GM12878 (cell line): ENCODE measurements around the gene ATP6V1G1. TPM values are rescaled to one million over a fixed set of nuclear protein-coding genes. Genes with fewer than 3 reads are reported as not detected.

ENCODE experiments used
- ATAC-seq: fragments of 200-7000 bp; cut with Tn5 transposase; 3 replicates; pipeline ENCODE4 v1.9.1; 2020; ENCODE audit warnings: mild to moderate bottlenecking, moderate library complexity
- BruUV-seq: library from RNA; stranded (reverse); fragments of 400-500 nt; replicated peaks from 2 replicates; lab custom pipeline; 2021; lab: Mats Ljungman, UMichigan
- CTCF ChIA-PET: fragments of 300-600 bp; sonication (Branson Sonifier 250); formaldehyde crosslinking; extraction: SDS; loops from one replicate; lab custom pipeline; 2021; ENCODE audit warnings: inconsistent platforms; lab: Yijun Ruan, JAX
- POLR2A ChIA-PET: fragments of 350-600 bp; formaldehyde crosslinking; extraction: SDS; loops from one replicate; lab custom pipeline; 2021; ENCODE audit warnings: inconsistent platforms; lab: Charles Lee
- RAD21 ChIA-PET: fragments of 300-600 bp; sonication (Branson Sonifier 250); formaldehyde crosslinking; loops from one replicate; lab custom pipeline; 2023; ENCODE audit warnings: antibody characterized with exemption; ENCODE audit not compliant: unreplicated experiment; lab: Charles Lee
- SMC1A ChIA-PET: fragments of 300-600 bp; sonication (Branson Sonifier 250); formaldehyde crosslinking; loops from one replicate; lab custom pipeline; 2023; ENCODE audit not compliant: unreplicated experiment, uncharacterized antibody; lab: Charles Lee
- DNase-seq: peaks from one replicate; pipeline ENCODE4 v3.0.0-alpha.2; 2011; ENCODE audit warnings: low read depth, low spot score
- FAIRE-seq: peaks from 3 replicates; lab custom pipeline; 2011; peaks lifted over from hg19 to GRCh38; lab: Jason Lieb, UNC
- H2AFZ ChIP-seq: 2 replicates; pipeline ENCODE4 v1.6.0; 2011; ENCODE audit warnings: low read depth, low read length, control low read depth; ENCODE audit not compliant: control insufficient read depth
- H3K27ac ChIP-seq: 2 replicates; pipeline ENCODE4 v1.5.1; 2011; ENCODE audit warnings: control low read depth; ENCODE audit not compliant: control insufficient read depth, insufficient read depth
- H3K27me3 ChIP-seq, 2 experiments: replicated peaks in 1 of 2; 2 replicates each; pipeline versions ENCODE4 v1.6.0 to v1.6.1; 2011; ENCODE audit warnings: low read length in 1 of 2; ENCODE audit not compliant: control insufficient read depth in 2 of 2, insufficient read depth in 2 of 2
- H3K36me3 ChIP-seq, 2 experiments: 2 replicates each; pipeline ENCODE4 v1.5.1; 2011; ENCODE audit warnings: low read length in 1 of 2; ENCODE audit not compliant: control insufficient read depth in 2 of 2, insufficient read depth in 2 of 2
- H3K4me1 ChIP-seq: 2 replicates; pipeline ENCODE4 v1.6.1; 2011; ENCODE audit warnings: mild to moderate bottlenecking, low read length, moderate library complexity, mixed read lengths; ENCODE audit not compliant: control insufficient read depth, insufficient read depth
- H3K4me2 ChIP-seq: 2 replicates; pipeline ENCODE4 v1.6.0; 2011; ENCODE audit warnings: control low read depth; ENCODE audit not compliant: control insufficient read depth, insufficient read depth
- H3K4me3 ChIP-seq: fragments of 200-600 bp; sonication (generic); 2 replicates; pipeline ENCODE4 v1.5.1; 2016
- H3K79me2 ChIP-seq: 2 replicates; pipeline ENCODE4 v1.6.0; 2011; ENCODE audit warnings: low read length; ENCODE audit not compliant: control insufficient read depth, insufficient read depth
- H3K9ac ChIP-seq: 2 replicates; pipeline ENCODE4 v1.8.0; 2011; ENCODE audit warnings: low read length, control low read depth, mixed read lengths; ENCODE audit not compliant: control insufficient read depth, insufficient read depth
- H3K9me3 ChIP-seq: replicated peaks from 3 replicates; pipeline ENCODE4 v1.5.1; 2011; ENCODE audit warnings: mild to moderate bottlenecking, low read length; ENCODE audit not compliant: control insufficient read depth, insufficient read depth
- H4K20me1 ChIP-seq: 2 replicates; pipeline ENCODE4 v1.6.0; 2011; ENCODE audit not compliant: control insufficient read depth, insufficient read depth
- BMI1 ChIP-seq: fragments of 450-650 bp; IDR thresholded peaks from 2 replicates; pipeline ENCODE4 v1.6.1; 2016; ENCODE audit warnings: mild to moderate bottlenecking, moderate library complexity, borderline replicate concordance
- CHD4 ChIP-seq: fragments of 200-600 bp; sonication (generic); IDR thresholded peaks from 2 replicates; pipeline ENCODE4 v1.6.1; 2016; ENCODE audit warnings: mild to moderate bottlenecking
- HDGF ChIP-seq: fragments of 450-650 bp; IDR thresholded peaks from 2 replicates; pipeline ENCODE4 v1.6.1; 2016; ENCODE audit warnings: antibody characterized with exemption
- IKZF1 ChIP-seq: fragments of 450-650 bp; conservative IDR thresholded peaks from 2 replicates; pipeline ENCODE4 v1.6.1; 2017; ENCODE audit warnings: antibody characterized with exemption, mild to moderate bottlenecking
- POLR2AphosphoS2 ChIP-seq: IDR thresholded peaks from 2 replicates; pipeline ENCODE4 v1.6.1; 2011; ENCODE audit warnings: low read depth, mild to moderate bottlenecking, low read length, improper control_type of control experiment, moderate library complexity
- RFX5 ChIP-seq: IDR thresholded peaks from 2 replicates; pipeline ENCODE4 v1.6.1; 2011; ENCODE audit warnings: low read depth, low read length, improper control_type of control experiment
- SIX5 ChIP-seq: IDR thresholded peaks from 2 replicates; pipeline ENCODE4 v1.6.1; 2011; ENCODE audit warnings: mild to moderate bottlenecking, low read depth, low read length, moderate library complexity; ENCODE audit not compliant: severe bottlenecking
- TCF12 ChIP-seq: IDR thresholded peaks from 2 replicates; pipeline ENCODE4 v1.6.1; 2011; ENCODE audit warnings: low read depth, mild to moderate bottlenecking, low read length
- WRNIP1 ChIP-seq: IDR thresholded peaks from 2 replicates; pipeline ENCODE4 v1.6.1; 2011; ENCODE audit warnings: low read depth, low read length, improper control_type of control experiment, borderline replicate concordance
- YY1 ChIP-seq: IDR thresholded peaks from 2 replicates; pipeline ENCODE4 v1.6.1; 2011; ENCODE audit warnings: low read depth, mild to moderate bottlenecking, low read length
- ZBED1 ChIP-seq: IDR thresholded peaks from 2 replicates; pipeline ENCODE4 v1.6.1; 2016; ENCODE audit warnings: borderline replicate concordance
- WGBS: methylation state at CpG from one replicate; pipeline ENCODE4 v1.1.6; 2016; ENCODE audit warnings: low lambda C conversion rate; ENCODE audit not compliant: insufficient replicate concordance, insufficient coverage; ENCODE audit errors: missing lambda C conversion rate; 5-methylcytosine and 5-hydroxymethylcytosine counted together
- in situ Hi-C: fragments of 300-500 bp; cut with MboI; formaldehyde crosslinking; loops from 9 replicates; pipeline ENCODE4 v1.14.3; 2018; ENCODE audit warnings: mixed read lengths
- intact Hi-C: fragments of 100-400 bp; cut with micrococcal nuclease; formaldehyde crosslinking; loops from one replicate; pipeline ENCODE4 v1.14.2; 2022; ENCODE audit not compliant: unreplicated experiment
- polyA plus RNA-seq, 11 experiments: library from polyadenylated mRNA; depleted of rRNA in 4 of 11; unstranded in 6 of 11; stranded (reverse) in 5 of 11; fragments of >200 nt; fragmentation: Nextera tagmentation in 4 of 11; fragmentation: Illumina TruSeq in 1 of 11; extraction: Ambion mirVana in 4 of 11; extraction: Trizol in 1 of 11; gene quantifications; 1 replicate in 1 of 11; 2 replicates in 10 of 11; pipeline versions ENCODE4 v1.2.1 to v1.2.3, GENCODE V29; 2011 to 2016; ENCODE audit warnings: inconsistent platforms in 2 of 11, missing spikeins in 2 of 11, low read depth in 1 of 11
- total RNA-seq, 4 experiments: library from RNA; depleted of rRNA in 3 of 4; stranded (reverse); fragments of >200 nt in 3 of 4; fragmentation: Illumina TruSeq in 1 of 4; extraction: Trizol in 1 of 4; gene quantifications; 2 replicates each; pipeline versions ENCODE4 v1.2.1 to v1.2.3, GENCODE V29; 2013 to 2021

Gene ATP6V1G1
- total and polyA plus RNA-seq, 10 of the 15 experiments (the other 5 are each of a cell fraction or from before 2014, with no cell fraction given), result 34.2 to 204 (median 82.5) TPM

GRCh38 chr9:114583371-114584155, 4.0 kb upstream of the ATP6V1G1 start (continued):
- TF ChIP-seq IKZF1 (no peak), POLR2AphosphoS2 (no peak), CHD4 (no peak)

GRCh38 chr9:114588210-114588609, 641 bp downstream of the ATP6V1G1 start:
- ChIA-PET CTCF (interaction anchor here (0.5 to 7.4 kb wide), 10 partner anchors 11 to 320 kb away, joined by 3 to 277 read pairs (median 6); no protein-coding TSS in a partner anchor), SMC1A (interaction anchor here (0.7 to 5.8 kb wide), 13 partner anchors 8 to 182 kb away, joined by 3 to 99 read pairs (median 5); partner anchors contain the start of gene WHRN), RAD21 (interaction anchor here (0.8 to 7.0 kb wide), 13 partner anchors 11 to 200 kb away, joined by 3 to 187 read pairs (median 4); partner anchors contain the start of gene AKNA), POLR2A (interaction anchor here (0.8 to 6.9 kb wide), 15 partner anchors 14 to 193 kb away, joined by 3 to 68 read pairs (median 4); partner anchors contain the start of gene TMEM268)
- no peak for FAIRE-seq
- Histone ChIP-seq H4K20me1 (no peaks in the 10 kb centered on the region), H3K4me1 (no peaks in the 10 kb centered on the region; the same call in 1 of the 2 replicates), H3K27me3 (no peaks in the 10 kb centered on the region), H3K4me3 (peak overlapping the region; percentile 98), H3K36me3 (peaks cover under 1 to 3% of the 10 kb centered on the region in 2 experiments; a peak in 3 of 4 replicates), H3K4me2 (peak overlapping the region; percentile 70), H3K9ac (peak overlapping the region; percentile 89), H3K27ac (peak overlapping the region; percentile 78), H3K79me2 (peaks cover 54% of the 10 kb centered on the region), H2AFZ (no peak overlapping the region), H3K9me3 (no peaks in the 10 kb centered on the region)
- in situ Hi-C loops (no loop called here), intact Hi-C loops (no loop called here)
- under 1% methylated on average over 12 of the region's 12 CpGs for WGBS
- TF ChIP-seq SIX5, result no peak
- no peak for TF ChIP-seq TCF12
- TF ChIP-seq ZBED1, result no peak
- TF ChIP-seq RFX5, result no peak
- TF ChIP-seq WRNIP1, result peak; percentile 86; the same call in 1 of the 2 replicates
- no peak for TF ChIP-seq YY1
- peak; percentile 87; the same call in 1 of the 2 replicates for TF ChIP-seq HDGF
- TF ChIP-seq BMI1, result 0 out of 2 replicates have a peak, but pooled peaks have one; percentile 18
- no TSS peak for BruUV-seq
- peak; percentile 5 for ATAC-seq
- no peak for DNase-seq
